ENCODE results near the gene DIPK1B.

- TF ChIP-seq, protein P1, sequence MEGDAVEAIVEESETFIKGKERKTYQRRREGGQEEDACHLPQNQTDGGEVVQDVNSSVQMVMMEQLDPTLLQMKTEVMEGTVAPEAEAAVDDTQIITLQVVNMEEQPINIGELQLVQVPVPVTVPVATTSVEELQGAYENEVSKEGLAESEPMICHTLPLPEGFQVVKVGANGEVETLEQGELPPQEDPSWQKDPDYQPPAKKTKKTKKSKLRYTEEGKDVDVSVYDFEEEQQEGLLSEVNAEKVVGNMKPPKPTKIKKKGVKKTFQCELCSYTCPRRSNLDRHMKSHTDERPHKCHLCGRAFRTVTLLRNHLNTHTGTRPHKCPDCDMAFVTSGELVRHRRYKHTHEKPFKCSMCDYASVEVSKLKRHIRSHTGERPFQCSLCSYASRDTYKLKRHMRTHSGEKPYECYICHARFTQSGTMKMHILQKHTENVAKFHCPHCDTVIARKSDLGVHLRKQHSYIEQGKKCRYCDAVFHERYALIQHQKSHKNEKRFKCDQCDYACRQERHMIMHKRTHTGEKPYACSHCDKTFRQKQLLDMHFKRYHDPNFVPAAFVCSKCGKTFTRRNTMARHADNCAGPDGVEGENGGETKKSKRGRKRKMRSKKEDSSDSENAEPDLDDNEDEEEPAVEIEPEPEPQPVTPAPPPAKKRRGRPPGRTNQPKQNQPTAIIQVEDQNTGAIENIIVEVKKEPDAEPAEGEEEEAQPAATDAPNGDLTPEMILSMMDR (IDR thresholded peaks at IDR 0.05): no peak
- no peak for TF ChIP-seq POLR2A (IDR thresholded peaks at IDR 0.05)
These were observed 19.3 kb upstream of the DIPK1B start for GRCh38 chr9:136693135-136693489.
